Occipital lobe (tissue), 2 donors: ENCODE results near the gene RABEPK. TPM values are rescaled to one million over a fixed set of nuclear protein-coding genes. Genes with fewer than 3 reads are reported as not detected.
"Not testable (repeated sequence)": the region's sequence is repeated elsewhere in the genome, so short reads cannot be mapped to it uniquely, and the experiment has no call there.

ENCODE experiments used
- DNase-seq: peaks from one replicate; lab custom pipeline; 2025; lab: John Stamatoyannopoulos, UW
- total RNA-seq: library from RNA; depleted of rRNA; stranded (reverse); fragments of >200 nt; gene quantifications from one replicate; pipeline ENCODE4 v1.2.3, GENCODE V29; 2014

RABEPK gene, protein sequence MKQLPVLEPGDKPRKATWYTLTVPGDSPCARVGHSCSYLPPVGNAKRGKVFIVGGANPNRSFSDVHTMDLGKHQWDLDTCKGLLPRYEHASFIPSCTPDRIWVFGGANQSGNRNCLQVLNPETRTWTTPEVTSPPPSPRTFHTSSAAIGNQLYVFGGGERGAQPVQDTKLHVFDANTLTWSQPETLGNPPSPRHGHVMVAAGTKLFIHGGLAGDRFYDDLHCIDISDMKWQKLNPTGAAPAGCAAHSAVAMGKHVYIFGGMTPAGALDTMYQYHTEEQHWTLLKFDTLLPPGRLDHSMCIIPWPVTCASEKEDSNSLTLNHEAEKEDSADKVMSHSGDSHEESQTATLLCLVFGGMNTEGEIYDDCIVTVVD
- total RNA-seq: 17.5 TPM

DNA sequence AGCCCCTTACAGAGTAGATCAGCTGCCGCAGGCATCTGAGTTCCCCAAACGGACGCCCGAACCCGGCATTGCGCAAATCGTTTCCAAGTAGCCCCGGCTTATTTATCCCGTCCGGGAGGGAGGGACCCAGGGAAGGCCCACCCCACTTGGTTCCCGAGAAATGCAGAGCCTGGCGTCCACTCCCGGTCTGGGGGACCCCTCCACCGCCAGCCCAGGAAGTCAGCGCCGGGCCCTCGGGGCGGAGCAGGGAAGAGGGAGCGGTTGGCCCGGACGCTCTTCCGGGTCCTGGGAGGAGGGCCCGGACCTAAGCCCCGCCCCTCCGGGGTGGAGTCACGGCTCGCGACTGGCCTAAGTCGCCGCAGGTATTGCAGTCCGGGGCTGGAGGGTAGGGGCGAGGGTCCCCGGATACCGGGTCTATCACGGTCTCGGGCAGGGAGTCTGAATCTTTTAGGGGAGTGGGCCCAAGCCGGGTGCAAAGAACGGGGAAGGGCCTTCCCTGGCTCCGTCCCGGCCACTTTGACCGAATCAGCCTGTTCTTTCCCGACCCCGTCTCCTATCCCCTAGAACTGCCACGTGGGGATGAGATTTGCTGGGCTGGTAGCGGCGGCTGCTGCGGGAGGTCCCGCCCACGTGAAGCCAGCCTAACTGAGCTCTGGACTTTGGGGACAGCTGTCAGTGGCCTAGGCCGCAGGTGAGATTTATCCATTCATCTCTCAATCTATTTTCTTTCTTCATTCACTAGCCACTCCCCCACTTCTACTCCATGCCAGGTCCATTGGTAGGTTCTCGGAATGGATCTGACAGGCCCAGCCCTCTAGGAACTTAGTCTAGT is at the start of gene RABEPK:
RABEPK (plus strand) TSS at position 327 of the 832 bp plus-strand sequence. CDS start 2,472 bp downstream, outside the sequence.
- peak; percentile 88 for DNase-seq

DNA sequence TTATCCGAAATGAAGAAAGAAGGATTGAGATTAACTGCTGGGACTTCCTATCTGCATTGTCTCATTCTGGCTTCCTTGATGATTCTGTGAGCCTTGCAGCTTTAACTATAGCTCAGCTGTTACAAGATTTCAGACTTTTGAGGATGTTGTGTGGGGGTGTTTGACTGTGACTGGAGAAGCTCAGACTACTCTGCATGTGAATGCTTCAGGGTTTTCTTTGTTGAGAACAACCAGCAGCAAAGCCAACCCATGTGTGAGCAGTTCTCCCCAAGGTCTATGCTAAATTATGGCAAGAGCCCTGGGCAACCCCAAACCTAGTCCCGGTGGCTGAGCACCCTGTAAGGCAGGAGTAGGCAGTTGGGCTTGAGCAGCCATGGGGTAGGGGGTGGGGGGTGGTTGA is 48.6 kb upstream of the RABEPK start:
- no peak for DNase-seq

DNA sequence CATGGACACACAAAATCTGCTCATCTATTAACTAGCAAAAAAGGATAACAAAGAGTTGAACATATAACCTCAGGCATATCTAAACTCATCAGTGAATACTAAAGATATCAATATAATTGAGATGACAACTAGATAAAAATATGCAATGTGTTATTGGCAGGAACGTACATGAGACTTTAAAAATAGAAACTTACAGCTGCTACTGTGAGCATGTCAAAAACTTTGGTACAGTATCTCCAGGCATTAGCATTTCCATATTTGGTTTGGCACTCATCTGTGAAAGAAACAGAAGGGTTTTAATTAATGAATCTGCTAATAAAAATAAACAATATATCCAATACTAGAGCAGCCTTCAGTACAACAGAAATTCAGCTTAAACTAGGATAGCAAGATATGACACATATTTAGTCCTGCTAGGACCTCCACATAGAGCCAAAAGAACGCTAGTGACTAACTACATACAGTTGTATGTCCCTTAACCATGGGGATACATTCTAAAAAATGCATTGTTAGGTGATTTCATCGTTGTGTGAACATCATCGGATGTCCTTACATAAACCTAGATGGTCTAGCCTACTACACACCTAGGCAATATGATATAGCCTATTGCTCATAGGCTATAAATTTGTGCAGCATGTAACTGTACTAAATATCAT is 46.5 kb upstream of the RABEPK start:
- no peak for DNase-seq

DNA sequence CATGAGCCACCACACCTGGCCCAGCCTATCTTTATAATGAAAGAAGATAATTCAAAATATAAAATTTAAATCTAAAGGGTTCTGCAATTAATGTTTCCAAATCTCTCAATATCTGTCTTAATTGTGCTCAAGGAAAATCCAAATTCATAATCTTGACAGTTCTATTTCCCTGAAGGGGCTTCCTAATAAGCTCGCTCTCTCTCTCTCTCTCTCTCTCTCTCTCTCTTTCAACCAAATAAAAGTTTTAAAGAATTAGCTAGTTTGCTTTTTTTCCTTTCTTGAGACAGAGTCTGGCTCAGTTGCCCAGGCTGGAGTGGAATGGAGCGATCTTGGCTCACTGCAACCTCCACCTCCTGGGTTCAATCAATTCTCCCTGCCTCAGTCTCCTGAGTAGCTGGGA is 43.8 kb upstream of the RABEPK start:
- DNase-seq: no peak

DNA sequence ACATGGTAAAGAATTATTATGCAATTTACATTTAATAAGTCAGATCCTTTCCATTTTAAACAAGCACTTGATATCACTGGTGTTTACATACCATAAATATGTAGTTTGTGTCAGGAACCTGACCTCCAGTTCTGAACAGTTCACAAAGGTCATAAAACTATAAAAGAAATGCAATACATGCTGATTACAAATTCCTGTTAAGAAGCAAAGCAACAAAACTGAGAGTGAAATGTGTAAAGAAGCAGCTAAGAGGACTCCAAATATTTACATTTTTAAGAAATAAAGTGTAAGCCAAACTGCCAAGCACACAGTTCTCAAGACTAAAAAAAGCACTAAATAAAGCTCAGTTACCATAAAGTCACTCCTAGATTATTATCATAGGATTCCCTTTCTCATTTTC is 39.6 kb upstream of the RABEPK start:
- no peak for DNase-seq

DNA sequence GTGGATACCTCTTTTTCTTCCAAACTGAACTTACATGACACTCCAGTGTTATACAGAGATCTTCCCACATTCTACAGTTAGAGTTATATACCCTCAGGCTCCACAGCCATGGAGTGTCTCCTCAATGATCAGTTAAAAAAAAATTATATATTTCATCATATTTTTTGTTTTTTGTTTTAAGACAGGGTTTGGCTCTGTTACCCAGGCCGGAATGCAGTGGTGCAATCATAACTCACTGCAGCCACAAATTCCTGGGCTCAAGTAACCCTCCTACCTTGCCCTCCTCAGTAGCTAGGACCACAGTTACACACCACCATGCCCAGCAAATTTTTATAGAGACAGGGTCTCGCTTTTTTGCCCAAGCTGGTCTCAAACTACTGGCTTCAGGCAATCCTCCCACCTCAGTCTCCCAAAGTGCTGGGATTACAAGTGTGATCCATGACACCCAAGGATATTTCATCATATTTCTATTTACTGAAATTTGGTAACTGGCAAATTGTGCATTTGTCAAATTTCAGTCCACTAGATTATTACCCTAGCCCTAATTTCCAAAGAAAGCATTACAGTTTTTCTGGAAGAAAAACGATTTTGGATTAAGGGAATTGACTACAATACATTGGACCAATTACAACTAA is 38.9 kb upstream of the RABEPK start:
- no peak for DNase-seq

DNA sequence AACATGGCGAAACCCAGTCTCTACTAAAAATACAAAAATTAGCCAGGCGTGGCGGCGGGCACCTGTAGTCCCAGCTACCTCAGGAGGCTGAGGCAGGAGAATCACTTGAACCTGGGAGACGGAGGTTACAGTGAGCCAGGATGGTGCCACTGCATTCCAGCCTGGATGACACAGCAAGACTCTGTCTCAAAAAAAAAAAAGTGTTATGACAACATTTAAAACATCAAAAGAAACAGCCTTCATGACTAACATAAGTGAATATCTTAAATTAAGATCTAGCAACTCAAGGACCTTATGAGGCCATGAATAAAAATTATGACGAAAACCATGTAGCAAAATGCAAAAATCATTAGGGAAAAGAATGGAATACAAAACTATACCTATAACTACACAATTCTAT is 37.5 kb upstream of the RABEPK start:
- not testable (repeated sequence) for DNase-seq

DNA sequence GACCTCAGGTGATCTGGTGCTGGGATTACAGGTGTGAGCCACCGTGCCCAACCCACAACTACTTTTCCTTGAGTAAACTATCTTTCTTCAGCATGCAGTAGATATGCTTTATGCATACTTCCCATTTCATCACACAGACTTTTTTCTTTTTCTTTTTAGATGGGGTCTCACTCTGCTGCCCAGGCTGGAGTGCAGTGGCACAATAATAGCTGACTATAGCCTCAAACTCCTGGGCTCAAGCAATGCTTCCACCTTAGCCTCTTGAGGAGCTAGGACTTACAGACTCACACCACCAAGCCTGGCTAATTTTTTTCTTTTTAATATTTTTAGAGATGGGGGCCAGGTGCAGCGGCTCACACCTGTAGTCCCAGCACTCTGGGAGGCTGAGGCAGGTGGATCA is 33.6 kb upstream of the RABEPK start:
- DNase-seq: no peak

DNA sequence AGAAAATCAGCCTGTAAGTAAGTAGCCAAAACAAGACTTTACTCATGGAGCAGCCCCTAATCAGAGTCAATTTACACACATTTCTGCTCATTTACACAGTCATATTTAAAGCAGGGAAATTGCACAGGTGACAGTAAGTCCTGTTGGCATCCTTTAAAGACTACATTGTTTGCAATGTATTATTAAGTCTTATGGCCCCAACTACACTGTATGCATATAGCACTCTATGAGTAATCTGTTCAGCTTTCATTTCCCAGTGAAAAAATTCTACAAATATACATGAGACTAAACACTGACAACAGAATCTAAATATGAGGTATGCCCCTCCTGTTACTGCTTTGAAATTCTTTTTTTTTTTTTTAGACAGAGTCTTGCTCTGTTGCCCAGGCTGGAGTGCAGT is 30.4 kb upstream of the RABEPK start:
- DNase-seq: no peak

DNA sequence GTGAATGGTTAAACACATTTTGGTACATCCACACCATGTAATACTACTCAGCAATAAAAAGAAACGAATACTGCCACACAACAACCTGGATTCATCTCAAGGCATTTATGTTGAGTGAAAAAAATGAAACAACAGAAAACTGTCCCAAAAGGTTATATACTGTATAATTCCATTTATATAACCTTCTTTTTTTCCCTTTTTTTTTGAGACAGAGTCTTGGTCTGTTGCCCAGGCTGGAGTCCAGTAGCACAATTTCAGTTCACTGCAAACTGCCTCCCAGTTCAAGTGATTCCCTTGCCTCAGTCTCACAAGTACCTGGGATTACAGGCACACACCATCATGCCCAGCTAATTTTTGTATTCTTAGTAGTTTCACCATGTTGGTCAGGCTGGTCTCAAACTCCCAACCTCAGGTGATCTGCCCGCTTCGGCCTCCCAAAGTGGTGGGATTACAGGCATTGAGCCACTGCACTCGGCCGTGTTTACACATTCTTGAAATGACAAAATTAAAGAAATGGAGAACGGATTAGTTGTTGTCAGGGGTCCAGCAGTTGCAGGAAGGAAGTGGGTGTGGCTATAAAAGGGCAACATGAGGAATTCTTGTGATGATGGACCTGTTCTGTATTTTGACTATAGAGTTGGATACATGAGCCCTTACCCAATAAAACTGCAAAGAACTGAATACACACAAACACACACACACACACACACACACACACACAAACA is 28.1 kb upstream of the RABEPK start:
- DNase-seq: no peak

DNA sequence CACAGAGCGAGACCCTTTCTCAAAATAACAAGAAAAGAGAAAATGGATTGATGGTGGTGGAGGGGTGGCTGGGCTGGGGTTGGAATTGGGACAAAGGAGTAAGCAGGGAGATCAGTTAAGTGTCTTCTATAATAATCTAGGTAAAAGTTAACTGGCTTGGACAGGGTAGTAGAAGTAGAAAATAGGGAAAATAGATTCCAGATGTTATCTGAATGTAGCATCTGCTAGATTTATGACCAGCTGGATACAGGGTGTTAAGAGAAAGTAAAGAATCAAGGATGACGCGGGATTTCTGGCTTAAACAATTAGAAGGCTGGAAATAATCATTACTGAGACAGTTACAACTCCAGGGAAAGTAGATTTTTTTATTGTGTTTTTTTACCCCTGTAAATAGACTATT is 23.7 kb upstream of the RABEPK start:
- no peak for DNase-seq

DNA sequence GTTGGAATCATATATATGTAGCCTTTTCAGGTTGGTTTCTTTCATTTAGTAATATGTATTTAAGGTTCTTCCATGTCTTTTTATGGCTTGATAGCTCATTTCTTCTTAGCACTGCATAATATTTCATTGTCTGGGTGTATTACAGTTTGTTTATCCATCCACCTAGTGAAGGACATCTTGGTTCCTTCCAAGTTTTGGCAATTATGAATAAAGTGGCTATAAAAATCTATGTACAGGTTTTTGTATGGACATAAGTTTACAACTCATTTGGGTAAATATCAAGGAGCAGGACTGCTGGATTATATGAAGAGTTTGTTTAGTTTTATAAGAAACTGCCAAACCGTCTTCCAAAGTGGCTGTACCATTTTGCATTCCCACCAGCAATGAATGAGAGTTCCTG is 22.5 kb upstream of the RABEPK start:
- no peak for DNase-seq

DNA sequence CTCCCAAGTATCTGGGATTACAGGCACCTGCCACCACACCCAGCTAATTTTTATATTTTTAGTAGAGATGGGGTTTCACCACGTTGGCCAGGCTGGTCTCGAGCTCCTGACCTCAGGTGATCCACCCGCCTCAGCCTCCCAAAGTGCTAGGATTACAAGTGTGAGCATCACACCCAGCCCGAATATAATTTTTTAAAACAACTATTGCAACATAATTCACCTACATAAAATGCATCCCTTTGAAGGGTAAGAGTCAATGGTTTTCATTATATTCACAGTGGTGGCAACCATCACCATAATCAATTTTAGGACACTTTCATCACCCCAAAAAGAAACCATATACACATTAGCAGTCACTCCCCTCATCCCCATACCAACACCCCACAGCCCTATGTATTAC is 20.6 kb upstream of the RABEPK start:
- DNase-seq: not testable (repeated sequence)

DNA sequence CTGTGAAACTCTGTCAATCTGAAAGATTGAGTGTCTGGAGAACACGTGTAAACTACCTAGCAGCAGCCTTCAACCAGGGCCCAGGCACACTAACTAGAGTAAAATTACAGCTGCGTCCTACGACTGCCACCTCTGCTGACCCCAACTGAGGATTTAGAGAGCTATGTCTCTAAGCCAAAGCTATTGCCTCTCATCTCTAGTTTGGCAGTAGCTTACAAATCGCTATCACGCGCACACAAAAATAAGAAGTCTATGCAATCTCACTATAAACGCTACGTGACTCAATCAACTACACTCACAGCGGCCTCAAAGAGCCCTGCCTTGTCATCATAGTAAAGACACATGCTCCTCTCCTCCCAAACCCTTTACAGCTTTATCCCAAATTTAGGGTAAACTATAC is 19.5 kb upstream of the RABEPK start:
- DNase-seq: no peak

DNA sequence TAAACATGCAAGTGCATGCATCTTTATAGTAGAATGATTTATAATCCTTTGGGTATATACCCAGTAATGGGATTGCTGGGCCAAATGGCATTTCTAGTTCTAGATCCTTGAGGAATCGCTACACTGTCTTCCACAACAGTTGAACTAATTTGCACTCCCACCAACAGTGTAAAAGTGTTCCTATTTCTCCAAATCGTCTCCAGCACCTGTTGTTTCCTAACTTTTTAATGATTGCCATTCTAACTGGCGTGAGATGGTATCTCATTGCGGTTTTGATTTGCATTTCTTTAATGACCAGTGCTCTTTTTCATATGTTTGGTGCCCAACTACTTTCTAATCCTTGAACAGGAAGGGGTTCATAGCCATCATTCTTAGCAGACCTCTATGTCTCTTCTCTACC is 18.6 kb upstream of the RABEPK start:
- not testable (repeated sequence) for DNase-seq

DNA sequence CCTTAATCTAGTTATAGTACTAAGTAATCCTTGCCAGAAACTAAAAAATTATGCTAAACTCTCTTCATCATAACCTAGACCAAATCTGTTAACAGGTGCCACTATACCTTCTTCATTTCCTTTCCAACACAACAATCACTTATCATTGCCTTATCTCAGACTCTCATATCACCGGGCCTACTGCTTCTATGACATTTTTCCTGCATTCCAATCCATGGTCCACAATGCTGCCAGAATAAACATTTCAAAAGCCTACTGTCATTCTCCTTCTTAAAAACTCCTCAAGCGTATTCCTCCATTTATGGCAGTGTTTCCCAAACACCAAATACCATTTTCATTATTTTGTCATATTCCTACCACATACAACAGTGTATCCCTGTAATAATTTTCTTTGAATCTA is 17.3 kb upstream of the RABEPK start:
- no peak for DNase-seq

DNA sequence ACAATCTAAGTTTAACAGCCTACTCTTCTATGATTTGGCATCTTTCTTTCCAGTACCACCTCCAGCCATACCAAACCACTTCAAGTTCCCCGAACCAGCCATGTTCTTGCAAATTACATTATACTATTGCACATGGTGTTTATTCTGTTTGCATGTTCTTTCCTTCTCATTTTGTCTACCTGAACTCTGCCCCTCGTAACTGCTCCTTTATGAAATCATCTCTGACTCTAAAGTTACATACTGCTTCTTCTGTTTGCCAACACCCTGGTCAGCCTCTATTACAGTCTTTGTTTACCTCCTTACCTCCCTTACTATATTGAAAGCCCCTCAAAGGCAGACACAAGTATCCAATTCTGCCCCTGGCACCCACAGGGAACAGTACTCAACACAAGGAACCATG is 16.8 kb upstream of the RABEPK start:
- no peak for DNase-seq

DNA sequence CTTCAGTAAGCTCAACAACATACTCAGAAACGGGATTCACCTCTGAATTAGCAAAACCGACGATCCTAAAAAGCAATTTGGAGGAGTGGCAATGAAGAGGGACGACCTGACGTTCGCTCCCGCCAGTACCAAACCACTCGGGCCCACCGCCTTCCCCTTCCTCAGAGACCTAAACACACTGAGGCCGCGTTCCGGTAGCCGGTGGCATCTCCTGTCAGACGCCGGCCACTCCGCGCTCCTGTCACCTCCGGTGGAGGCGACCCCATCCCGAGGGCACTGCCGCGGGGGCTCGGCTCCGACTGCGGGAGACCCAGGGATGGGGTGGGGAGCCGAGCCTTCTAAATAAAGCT is 11.4 kb upstream of the RABEPK start:
- DNase-seq: no peak

DNA sequence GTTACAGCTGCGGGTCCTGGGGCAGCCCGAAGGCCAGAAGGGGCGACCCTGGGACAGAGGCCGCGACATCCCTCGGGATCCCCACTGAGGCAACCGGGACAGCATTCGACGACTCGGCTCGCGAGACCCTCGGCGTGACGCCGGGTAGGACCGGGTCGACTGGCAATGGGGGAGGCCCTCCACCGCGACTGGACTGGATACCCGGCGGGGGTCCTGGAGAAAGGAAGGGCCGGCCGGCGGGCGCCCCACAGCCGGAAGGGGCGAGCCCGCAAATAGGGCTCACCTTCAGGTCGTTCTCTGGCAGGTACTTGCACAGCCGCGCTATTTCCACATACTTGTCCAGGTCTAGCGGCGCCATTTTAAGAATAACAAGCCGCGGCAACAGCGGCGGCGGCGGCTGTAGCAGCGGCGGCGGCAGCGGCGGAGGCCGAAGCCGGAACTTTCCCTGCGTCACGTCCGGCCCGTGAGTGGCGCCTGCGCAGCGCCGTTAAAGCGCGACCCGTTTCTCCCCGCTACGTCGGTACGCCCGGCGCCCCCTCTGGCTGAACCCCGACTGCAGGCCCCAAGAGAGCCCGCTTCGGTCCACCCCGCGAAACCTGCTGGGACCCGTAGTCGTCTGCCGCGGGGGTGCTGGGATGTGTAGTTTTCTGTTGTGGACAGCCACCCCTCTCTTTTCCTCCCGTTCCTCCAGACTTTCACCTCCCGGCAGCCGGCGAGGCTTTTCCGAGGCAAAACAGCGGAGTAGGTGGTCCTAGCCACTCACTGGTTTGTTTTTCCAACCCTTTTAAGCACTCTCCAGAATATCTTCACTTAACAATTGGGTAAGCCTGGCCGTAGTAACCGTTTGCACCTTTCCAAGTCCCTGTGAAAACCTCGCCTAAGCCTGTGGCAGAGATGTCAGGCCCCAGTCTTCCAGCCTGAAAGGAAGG is 10.7 kb upstream of the RABEPK start, which contains the start of gene PPP6C:
PPP6C (minus strand) TSS at position 443 of the 929 bp plus-strand sequence; CDS start at position 358, 85 bp downstream.
- DNase-seq: peak; percentile 95

DNA sequence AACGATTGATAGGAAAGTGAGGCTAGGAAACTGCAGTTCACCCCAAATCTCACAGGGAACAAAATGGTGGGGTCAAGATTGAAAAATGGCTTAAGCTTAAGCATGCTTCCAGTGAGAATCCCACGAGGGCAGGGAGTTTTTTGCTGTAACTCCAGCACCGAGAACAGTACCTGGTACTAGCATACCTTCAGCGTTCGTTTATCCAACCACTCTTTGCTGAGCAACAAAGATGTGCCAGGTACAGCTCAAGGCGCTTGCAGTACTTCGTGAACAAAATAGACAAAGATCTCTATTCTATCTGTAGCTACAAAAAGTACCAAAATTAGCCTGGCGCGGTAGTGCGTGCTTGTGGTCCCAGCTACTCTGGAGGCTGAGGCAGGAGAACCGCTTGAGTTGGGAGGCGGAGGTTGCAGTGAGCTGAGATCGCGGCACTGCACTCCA is 10.0 kb upstream of the RABEPK start:
- DNase-seq: no peak
